Transverse colon (tissue), 4 donors: ENCODE measurements around the gene HOXB6. TPM values are rescaled to one million over a fixed set of nuclear protein-coding genes. Genes with fewer than 3 reads are reported as not detected.

Experiments used
- DNase-seq: peaks from one replicate; pipeline ENCODE4 v3.0.0-alpha.2; 2019
- H3K27ac ChIP-seq, 4 donors: fragments of 200-600 bp; sonication (generic); 2 replicates each; pipeline ENCODE4 v1.5.1; 2016 to 2018; ENCODE audit warnings: inconsistent platforms in 4 of 4
- H3K27me3 ChIP-seq: fragments of 200-600 bp; sonication (generic); 2 replicates; pipeline ENCODE4 v1.5.1; 2017; ENCODE audit warnings: inconsistent platforms
- H3K36me3 ChIP-seq, 4 donors: fragments of 200-600 bp; sonication (generic); 2 replicates each; pipeline ENCODE4 v1.5.1; 2017 to 2019; ENCODE audit warnings: inconsistent platforms in 4 of 4
- H3K4me1 ChIP-seq, 4 donors: fragments of 200-600 bp; sonication (generic); 2 replicates each; pipeline ENCODE4 v1.5.1; 2017 to 2020; ENCODE audit warnings: inconsistent platforms in 4 of 4
- H3K4me3 ChIP-seq, 4 donors: fragments of 200-600 bp; sonication (generic); 1 replicate in 1 of 4; 2 replicates in 3 of 4; pipeline versions ENCODE4 v1.5.1 to v1.6.1; 2017 to 2019; ENCODE audit warnings: inconsistent platforms in 4 of 4
- H3K9me3 ChIP-seq, 2 donors: fragments of 200-600 bp; sonication (generic); 2 replicates each; pipeline ENCODE4 v1.5.1; 2017 to 2019; ENCODE audit warnings: inconsistent platforms in 2 of 2
- CTCF ChIP-seq, 5 experiments: fragments of 200-600 bp in 3 of 5; fragments of 450-650 bp in 2 of 5; sonication (generic) in 3 of 5; IDR thresholded peaks; 1 replicate in 2 of 5; 2 replicates in 3 of 5; pipeline ENCODE4 v1.5.1; 2016 to 2017; ENCODE audit warnings: antibody characterized with exemption in 5 of 5, inconsistent platforms in 3 of 5, mild to moderate bottlenecking in 2 of 5, moderate library complexity in 1 of 5
- EP300 ChIP-seq: sonication (generic); formaldehyde crosslinking; IDR thresholded peaks from one replicate; pipeline ENCODE4 v1.6.1; 2017; ENCODE audit warnings: antibody characterized with exemption, low read depth
- POLR2A ChIP-seq: fragments of 450-650 bp; IDR thresholded peaks from one replicate; pipeline ENCODE4 v1.6.1; 2016; ENCODE audit warnings: antibody characterized with exemption, mild to moderate bottlenecking, moderate library complexity
- POLR2AphosphoS5 ChIP-seq, 3 donors: sonication (generic); formaldehyde crosslinking; IDR thresholded peaks; one replicate each; pipeline ENCODE4 v1.6.1; 2016; ENCODE audit warnings: antibody characterized with exemption in 3 of 3
- WGBS, 2 donors: methylation state at CpG; one replicate each; pipeline ENCODE4 v1.1.5; 2018; ENCODE audit warnings: low coverage in 1 of 2; 5-methylcytosine and 5-hydroxymethylcytosine counted together
- in situ Hi-C, 4 donors: fragments of 200-750 bp; cut with MboI; loops; one replicate each; pipeline versions ENCODE4 v1.15.0 to v1.15.1; 2017; ENCODE audit warnings: low sequenced_read_pairs in 3 of 4, low pct_ligation_motif_present in 1 of 4, low pct_unique_long_range_greater_than_20kb in 1 of 4
- intact Hi-C: fragments of 100-400 bp; cut with DNase I; formaldehyde crosslinking; loops from one replicate; pipeline ENCODE4 v1.15.1; 2023; ENCODE audit warnings: low total_unique reads
- total RNA-seq, 4 donors: library from RNA; depleted of rRNA; stranded (reverse); fragments of >200 nt; gene quantifications; one replicate each; pipeline ENCODE4 v1.1.0, GENCODE V29; 2016

HOXB6 gene
- total RNA-seq, 4 donors from 2014 or later: 42.7 to 78.4 (median 62.5) TPM

- intact Hi-C loops: no loop called here
- TF ChIP-seq EP300 (no peak), POLR2AphosphoS5 (IDR thresholded peaks at IDR 0.05) (no peak), CTCF (IDR thresholded peaks at IDR 0.05) (no peak), POLR2A (no peak)
- peaks cover 0 to 84% (median 66%) of the 10 kb centered on the region in 4 donors for H3K4me1 ChIP-seq
- peaks cover 99% of the 10 kb centered on the region for H3K27me3 ChIP-seq
- in situ Hi-C loops: no loop called here
- 41 to 45% methylated on average over 3 to 7 of the region's 7 CpGs for WGBS, 2 donors
- peak overlapping the region in 3 of 4 donors; percentile 17 to 39 (median 27) for H3K4me3 ChIP-seq
- DNase-seq: no peak
- peak overlapping the region; percentile 83 to 93 (median 88) for H3K27ac ChIP-seq
- H3K36me3 ChIP-seq: no peaks in the 10 kb centered on the region
- no peaks in the 10 kb centered on the region for H3K9me3 ChIP-seq
Observed at GRCh38 chr17:48632579-48633265, 27.9 kb upstream of the HOXB6 start.

GRCh38 chr17:48631693-48632578 is 27.1 kb upstream of the HOXB6 start:
- Histone ChIP-seq H3K4me3 (peak overlapping the region in 2 of 4 donors; percentile 27 to 39), H3K27me3 (peaks cover 99% of the 10 kb centered on the region), H3K9me3 (no peaks in the 10 kb centered on the region), H3K27ac (peak overlapping the region; percentile 83 to 93 (median 88)), H3K36me3 (no peaks in the 10 kb centered on the region), H3K4me1 (peaks cover 0 to 84% (median 70%) of the 10 kb centered on the region in 4 donors)
- WGBS, 2 donors: 34 to 44% methylated on average over 4 to 7 of the region's 7 CpGs
- in situ Hi-C loops (no loop called here), intact Hi-C loops (no loop called here)
- no peak for DNase-seq
- TF ChIP-seq EP300 (no peak), POLR2A (no peak), CTCF (IDR thresholded peaks at IDR 0.05) (no peak), POLR2AphosphoS5 (IDR thresholded peaks at IDR 0.05) (no peak)

GRCh38 chr17:48630925-48631692 is 26.3 kb upstream of the HOXB6 start:
- no peaks in the 10 kb centered on the region for H3K9me3 ChIP-seq
- in situ Hi-C loops (no loop called here), intact Hi-C loops (no loop called here)
- WGBS, 2 donors: 41% methylated on average over 6 to 15 of the region's 15 CpGs
- peaks cover 6 to 86% (median 72%) of the 10 kb centered on the region in 4 donors for H3K4me1 ChIP-seq
- H3K36me3 ChIP-seq: no peaks in the 10 kb centered on the region
- TF ChIP-seq CTCF (IDR thresholded peaks at IDR 0.05) (no peak), EP300 (no peak), POLR2A (peak; percentile 56), POLR2AphosphoS5 (IDR thresholded peaks at IDR 0.05) (peak in 2 of 3 donors; percentile 59 to 69)
- H3K27me3 ChIP-seq: peaks cover 99% of the 10 kb centered on the region
- peak overlapping the region in 1 of 4 donors; percentile 14 for H3K4me3 ChIP-seq
- DNase-seq: peak; percentile 81
- H3K27ac ChIP-seq: peak overlapping the region; percentile 83 to 93 (median 88)
